Smooth muscle cell (in vitro differentiated cells): ENCODE measurements around the gene SMC3. TPM values are rescaled to one million over a fixed set of nuclear protein-coding genes. Genes with fewer than 3 reads are reported as not detected.
A peak's percentile ranks its signal among the peaks of the same experiment; 100 is the strongest.

ENCODE experiments used
- DNase-seq: peaks from one replicate; lab custom pipeline; 2025; ENCODE audit not compliant: unreplicated experiment; lab: John Stamatoyannopoulos, UW
- H2AFZ ChIP-seq: fragments of 200-600 bp; sonication (generic); 2 replicates; pipeline ENCODE4 v1.6.0; 2016; ENCODE audit warnings: antibody characterized with exemption, low read depth, mild to moderate bottlenecking
- H3F3A ChIP-seq: fragments of 200-600 bp; sonication (generic); 2 replicates; pipeline ENCODE4 v1.6.0; 2017; ENCODE audit warnings: antibody characterized with exemption, low read depth
- H3K27ac ChIP-seq: fragments of 200-600 bp; sonication (generic); 2 replicates; pipeline ENCODE4 v1.5.1; 2016; ENCODE audit warnings: low read depth, mild to moderate bottlenecking
- H3K27me3 ChIP-seq: fragments of 200-600 bp; sonication (generic); 2 replicates; pipeline ENCODE4 v1.6.1; 2016; ENCODE audit warnings: low read depth, mild to moderate bottlenecking
- H3K36me3 ChIP-seq: fragments of 200-600 bp; sonication (generic); 2 replicates; pipeline ENCODE4 v1.5.1; 2016; ENCODE audit warnings: low read depth
- H3K4me1 ChIP-seq: fragments of 200-600 bp; sonication (generic); 2 replicates; pipeline ENCODE4 v1.5.1; 2016; ENCODE audit warnings: low read depth
- H3K4me2 ChIP-seq: fragments of 200-600 bp; sonication (generic); 2 replicates; pipeline ENCODE4 v1.6.0; 2016; ENCODE audit warnings: mild to moderate bottlenecking
- H3K4me3 ChIP-seq: fragments of 200-600 bp; sonication (generic); 2 replicates; pipeline ENCODE4 v1.5.1; 2016; ENCODE audit warnings: mild to moderate bottlenecking
- H3K79me2 ChIP-seq: fragments of 200-600 bp; sonication (generic); 2 replicates; pipeline ENCODE4 v1.6.0; 2016; ENCODE audit warnings: low read depth, mild to moderate bottlenecking
- H3K9ac ChIP-seq: fragments of 200-600 bp; sonication (generic); 2 replicates; pipeline ENCODE4 v1.6.0; 2016; ENCODE audit warnings: low read depth
- H3K9me3 ChIP-seq: fragments of 200-600 bp; sonication (generic); replicated peaks from 2 replicates; pipeline ENCODE4 v1.5.1; 2016; ENCODE audit warnings: low read depth
- H4K20me1 ChIP-seq: fragments of 200-600 bp; sonication (generic); 2 replicates; pipeline ENCODE4 v1.6.0; 2016; ENCODE audit warnings: low read depth
- WGBS: methylation state at CpG from one replicate; pipeline ENCODE4 v1.1.7; 2016; ENCODE audit warnings: low lambda C conversion rate; 5-methylcytosine and 5-hydroxymethylcytosine counted together
- polyA plus RNA-seq: library from polyadenylated mRNA; unstranded; fragments of >200 nt; fragmentation: Nextera tagmentation; extraction: Ambion mirVana; gene quantifications from 2 replicates; pipeline ENCODE4 v1.2.1, GENCODE V29; 2016
- total RNA-seq: library from RNA; depleted of rRNA; stranded (reverse); fragments of >200 nt; gene quantifications from 2 replicates; pipeline ENCODE4 v1.2.3, GENCODE V29; 2014
- TF ChIP-seq, protein P1 (sequence below): fragments of 200-600 bp; sonication (generic); IDR thresholded peaks from 2 replicates; pipeline ENCODE4 v1.5.1; 2017; ENCODE audit warnings: borderline replicate concordance, mild to moderate bottlenecking, antibody characterized with exemption; ENCODE audit not compliant: insufficient read depth, poor library complexity, severe bottlenecking

SMC3 gene
- total and polyA plus RNA-seq, 2 experiments from 2014 or later: 24.4 to 31.0 TPM

DNA sequence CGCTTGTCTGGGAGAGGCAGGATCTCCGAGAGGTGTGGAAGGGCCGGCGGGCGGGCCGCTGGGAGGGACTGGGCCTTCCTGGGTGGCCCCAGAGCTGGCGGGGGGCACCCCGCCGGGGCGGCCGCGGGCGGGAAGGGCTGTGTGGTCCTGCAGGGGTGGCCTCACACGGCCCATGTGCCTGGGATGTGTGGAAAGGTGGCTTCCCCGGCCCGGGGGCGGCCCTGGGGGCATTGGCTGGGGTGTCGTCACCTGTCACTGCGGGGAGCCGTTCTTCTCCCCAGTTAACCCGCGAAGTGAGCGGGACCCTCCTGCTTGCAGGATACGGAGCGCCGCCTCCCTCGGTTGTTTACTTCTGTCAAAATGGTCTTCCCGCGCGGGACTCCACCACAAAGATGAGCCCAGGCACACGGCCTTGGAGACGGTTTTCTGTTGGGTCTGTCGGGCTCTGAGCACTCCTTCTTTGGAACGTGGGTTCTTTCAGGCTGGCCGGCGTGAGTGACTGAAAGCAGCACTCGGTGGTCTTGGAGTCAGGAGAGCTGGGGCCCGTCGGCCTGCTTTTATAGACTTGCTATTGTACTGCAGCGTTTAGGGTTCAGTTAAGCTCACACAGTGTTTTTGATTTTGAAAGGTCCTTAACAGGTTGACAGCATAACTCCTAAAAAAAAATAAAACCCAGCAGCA lies 700 bp downstream of the SMC3 start:
- TF ChIP-seq, protein P1, sequence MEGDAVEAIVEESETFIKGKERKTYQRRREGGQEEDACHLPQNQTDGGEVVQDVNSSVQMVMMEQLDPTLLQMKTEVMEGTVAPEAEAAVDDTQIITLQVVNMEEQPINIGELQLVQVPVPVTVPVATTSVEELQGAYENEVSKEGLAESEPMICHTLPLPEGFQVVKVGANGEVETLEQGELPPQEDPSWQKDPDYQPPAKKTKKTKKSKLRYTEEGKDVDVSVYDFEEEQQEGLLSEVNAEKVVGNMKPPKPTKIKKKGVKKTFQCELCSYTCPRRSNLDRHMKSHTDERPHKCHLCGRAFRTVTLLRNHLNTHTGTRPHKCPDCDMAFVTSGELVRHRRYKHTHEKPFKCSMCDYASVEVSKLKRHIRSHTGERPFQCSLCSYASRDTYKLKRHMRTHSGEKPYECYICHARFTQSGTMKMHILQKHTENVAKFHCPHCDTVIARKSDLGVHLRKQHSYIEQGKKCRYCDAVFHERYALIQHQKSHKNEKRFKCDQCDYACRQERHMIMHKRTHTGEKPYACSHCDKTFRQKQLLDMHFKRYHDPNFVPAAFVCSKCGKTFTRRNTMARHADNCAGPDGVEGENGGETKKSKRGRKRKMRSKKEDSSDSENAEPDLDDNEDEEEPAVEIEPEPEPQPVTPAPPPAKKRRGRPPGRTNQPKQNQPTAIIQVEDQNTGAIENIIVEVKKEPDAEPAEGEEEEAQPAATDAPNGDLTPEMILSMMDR: no peak

DNA sequence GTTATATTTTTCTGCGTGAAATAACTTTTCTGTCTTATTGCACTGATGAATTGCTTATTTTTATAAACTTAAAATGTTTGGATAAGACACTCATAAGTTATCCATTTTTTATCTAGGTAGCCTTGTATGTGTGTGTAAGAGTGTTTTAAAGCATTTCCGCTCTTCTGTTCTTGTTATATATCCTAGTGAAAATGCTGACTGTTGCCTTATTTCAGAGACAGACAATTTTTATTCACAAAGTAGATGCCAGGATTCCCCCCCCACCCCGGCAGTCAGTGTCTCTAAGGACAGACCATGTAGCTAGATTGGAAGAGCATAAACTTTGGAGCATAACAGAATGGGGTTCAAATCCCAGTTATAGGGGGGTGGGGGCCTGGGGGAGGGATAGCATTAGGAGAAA lies 1.6 kb downstream of the SMC3 start:
- Histone ChIP-seq H3K36me3 (no peaks in the 10 kb centered on the region), H3K4me1 (peaks cover 15% of the 10 kb centered on the region), H3K9me3 (no peaks in the 10 kb centered on the region), H3F3A (peaks cover 5% of the 10 kb centered on the region), H3K4me3 (peak overlapping the region; percentile 94), H3K4me2 (peak overlapping the region; percentile 97), H3K79me2 (peaks cover 64% of the 10 kb centered on the region), H3K27me3 (no peaks in the 10 kb centered on the region), H3K27ac (no peak overlapping the region), H3K9ac (no peak overlapping the region), H2AFZ (no peak overlapping the region), H4K20me1 (peaks cover 42% of the 10 kb centered on the region)
- no peak for DNase-seq
- WGBS: 93% methylated on average over 3 of the region's 3 CpGs
- TF ChIP-seq, protein P1: no peak

More for the DNA sequence above, 700 bp downstream of the SMC3 start:
- DNase-seq: no peak
- Histone ChIP-seq H3K4me2 (peak overlapping the region; percentile 97), H3K27ac (peak overlapping the region; percentile 96), H3K9me3 (no peaks in the 10 kb centered on the region), H3K4me1 (peaks cover 15% of the 10 kb centered on the region), H3K4me3 (peak overlapping the region; percentile 94), H3K36me3 (no peaks in the 10 kb centered on the region), H3F3A (peaks cover 5% of the 10 kb centered on the region), H3K9ac (peak overlapping the region; percentile 99), H4K20me1 (peaks cover 38% of the 10 kb centered on the region), H3K27me3 (no peaks in the 10 kb centered on the region), H3K79me2 (peaks cover 56% of the 10 kb centered on the region), H2AFZ (peak overlapping the region; percentile 93)
- 1% methylated on average over 39 of the region's 40 CpGs for WGBS

DNA sequence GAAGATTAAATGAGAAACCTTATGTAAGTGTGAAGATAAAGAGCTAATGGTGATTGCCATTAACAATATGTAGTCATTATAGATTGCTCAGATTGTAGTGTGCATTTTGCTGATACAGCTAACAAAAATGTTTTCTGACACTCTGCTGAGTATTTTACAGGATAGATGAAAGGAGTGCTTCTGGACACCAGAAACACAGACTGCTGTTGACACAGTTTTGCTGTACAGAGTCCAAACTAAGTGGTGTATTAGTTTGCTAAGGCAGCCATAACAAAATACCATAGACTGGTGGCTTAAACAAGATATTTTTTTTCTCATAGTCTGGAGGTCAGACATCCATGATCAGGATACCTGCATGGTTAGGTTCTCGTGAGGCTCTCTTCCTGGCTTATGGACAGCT lies 2.2 kb downstream of the SMC3 start:
- WGBS: 95% methylated on average over 1 of the region's 1 CpG
- Histone ChIP-seq H3K4me2 (no peak overlapping the region), H3K79me2 (peaks cover 65% of the 10 kb centered on the region), H3K36me3 (no peaks in the 10 kb centered on the region), H4K20me1 (peaks cover 42% of the 10 kb centered on the region), H3K4me1 (peaks cover 15% of the 10 kb centered on the region), H3K4me3 (peak overlapping the region; percentile 94), H3K27ac (no peak overlapping the region), H3K9ac (no peak overlapping the region), H3K27me3 (no peaks in the 10 kb centered on the region), H3K9me3 (no peaks in the 10 kb centered on the region), H3F3A (peaks cover 5% of the 10 kb centered on the region), H2AFZ (no peak overlapping the region)
- DNase-seq: no peak
- TF ChIP-seq, protein P1: no peak

- Histone ChIP-seq H3K4me3 (no peak overlapping the region), H3F3A (peaks cover 5% of the 10 kb centered on the region), H3K36me3 (no peaks in the 10 kb centered on the region), H3K9me3 (no peaks in the 10 kb centered on the region), H3K9ac (no peak overlapping the region), H2AFZ (no peak overlapping the region), H3K27ac (no peak overlapping the region), H4K20me1 (peaks cover 42% of the 10 kb centered on the region), H3K27me3 (no peaks in the 10 kb centered on the region), H3K4me2 (no peak overlapping the region), H3K79me2 (peaks cover 65% of the 10 kb centered on the region), H3K4me1 (peaks cover 15% of the 10 kb centered on the region)
- WGBS: 92% methylated on average over 2 of the region's 2 CpGs
- no peak for DNase-seq
- TF ChIP-seq, protein P1: no peak
These were observed 3.7 kb downstream of the SMC3 start for GRCh38 chr10:110571093-110571743.
